HepG2 (cell line): Measurements from ENCODE around the gene KLHL17. TPM values are rescaled to one million over a fixed set of nuclear protein-coding genes. Genes with fewer than 3 reads are reported as not detected.

Source experiments
- ATAC-seq: fragments of 200-7000 bp; cut with Tn5 transposase; 3 replicates; pipeline ENCODE4 v1.9.1; 2020; ENCODE audit warnings: mild to moderate bottlenecking, moderate library complexity
- BruUV-seq: library from RNA; stranded (reverse); fragments of 400-500 nt; replicated peaks from 2 replicates; lab custom pipeline; 2021; lab: Mats Ljungman, UMichigan
- CTCF ChIA-PET: fragments of 300-600 bp; formaldehyde crosslinking; extraction: SDS; loops from one replicate; lab custom pipeline; 2021; ENCODE audit warnings: low total read pairs, inconsistent platforms, low intra/inter-chr PET ratio; lab: Yijun Ruan, JAX
- POLR2A ChIA-PET: fragments of 350-600 bp; sonication (Branson Sonifier 250); formaldehyde crosslinking; loops from one replicate; lab custom pipeline; 2020; ENCODE audit warnings: antibody characterized with exemption, inconsistent platforms; lab: Yijun Ruan, JAX
- DNase-seq: peaks from one replicate; pipeline ENCODE4 v3.0.0-alpha.2; 2015; ENCODE audit warnings: low spot score
- FAIRE-seq: peaks from 3 replicates; lab custom pipeline; 2011; peaks lifted over from hg19 to GRCh38; lab: Jason Lieb, UNC
- H2AFZ ChIP-seq: one replicate; pipeline ENCODE4 v1.6.1; 2011; ENCODE audit warnings: low read length, inconsistent platforms
- H3K27ac ChIP-seq: fragments of 300-600 bp; 3 replicates; pipeline ENCODE4 v1.8.0; 2011; ENCODE audit warnings: mixed run types, mild to moderate bottlenecking, mixed read lengths, low read length, inconsistent platforms; ENCODE audit not compliant: insufficient read depth; ENCODE audit errors: extremely low read length
- H3K27me3 ChIP-seq, 2 experiments: fragments of 200-600 bp in 1 of 2; 2 replicates in 1 of 2; 3 replicates in 1 of 2; pipeline versions ENCODE4 v1.6.0 to v1.8.0; 2011; ENCODE audit warnings: low read length in 2 of 2, mild to moderate bottlenecking in 2 of 2, moderate library complexity in 2 of 2, inconsistent platforms in 1 of 2; ENCODE audit not compliant: insufficient read depth in 2 of 2, control insufficient read depth in 1 of 2
- H3K36me3 ChIP-seq, 2 experiments: fragments of 200-600 bp in 1 of 2; replicated peaks in 1 of 2; 2 replicates in 1 of 2; 3 replicates in 1 of 2; pipeline versions ENCODE4 v1.5.1 to v1.8.0; 2011; ENCODE audit warnings: low read length in 2 of 2, inconsistent platforms in 1 of 2; ENCODE audit not compliant: insufficient read depth in 2 of 2, control insufficient read depth in 1 of 2
- H3K4me1 ChIP-seq: 2 replicates; pipeline ENCODE4 v1.5.1; 2012; ENCODE audit warnings: low read length, inconsistent platforms; ENCODE audit not compliant: insufficient read depth
- H3K4me2 ChIP-seq: 2 replicates; pipeline ENCODE4 v1.6.0; 2011; ENCODE audit warnings: low read depth, low read length, inconsistent platforms
- H3K4me3 ChIP-seq, 3 experiments: fragments of 200-600 bp in 1 of 3; sonication (generic), shearing (Covaris generic) in 1 of 3; replicated peaks in 1 of 3; 2 replicates each; pipeline ENCODE4 v1.5.1; 2011 to 2016; ENCODE audit warnings: low read length in 3 of 3, inconsistent platforms in 2 of 3, low read depth in 2 of 3, mild to moderate bottlenecking in 2 of 3, control low read depth in 1 of 3, mixed read lengths in 1 of 3; ENCODE audit not compliant: insufficient read depth in 1 of 3
- H3K79me2 ChIP-seq: one replicate; pipeline ENCODE4 v1.6.1; 2011; ENCODE audit warnings: low read length, inconsistent platforms; ENCODE audit not compliant: insufficient read depth
- H3K9ac ChIP-seq: 2 replicates; pipeline ENCODE4 v1.6.0; 2011; ENCODE audit warnings: mild to moderate bottlenecking, low read depth, low read length, inconsistent platforms; ENCODE audit not compliant: insufficient read depth
- H3K9me3 ChIP-seq: 2 replicates; pipeline ENCODE4 v1.5.1; 2012; ENCODE audit warnings: mild to moderate bottlenecking, low read length
- H4K20me1 ChIP-seq: 2 replicates; pipeline ENCODE4 v1.6.0; 2011; ENCODE audit warnings: inconsistent platforms, mild to moderate bottlenecking, low read length, moderate library complexity; ENCODE audit not compliant: insufficient read depth
- DR1 ChIP-seq: sonication (generic); formaldehyde crosslinking; IDR thresholded peaks from 2 replicates; pipeline ENCODE4 v1.8.0; 2021; ENCODE audit warnings: mild to moderate bottlenecking, missing genetic modification reagents, inconsistent platforms
- EHMT2 ChIP-seq: fragments of 200-600 bp; sonication (generic); IDR thresholded peaks from 2 replicates; pipeline ENCODE4 v1.7.0; 2017; ENCODE audit warnings: antibody characterized with exemption, low read depth, low read length, borderline replicate concordance
- HOXA3 ChIP-seq: sonication (generic); formaldehyde crosslinking; IDR thresholded peaks from 2 replicates; pipeline ENCODE4 v1.5.0; 2020; ENCODE audit warnings: missing genetic modification reagents
- KDM2A ChIP-seq: sonication (generic); formaldehyde crosslinking; IDR thresholded peaks from 2 replicates; pipeline ENCODE4 v1.4.0; 2020; ENCODE audit warnings: low read depth, missing genetic modification reagents, borderline replicate concordance
- MYPOP ChIP-seq: sonication (generic); formaldehyde crosslinking; IDR thresholded peaks from 2 replicates; pipeline ENCODE4 v1.8.1; 2023; ENCODE audit warnings: mild to moderate bottlenecking, moderate library complexity, missing genetic modification reagents
- PATZ1 ChIP-seq: sonication (generic); formaldehyde crosslinking; IDR thresholded peaks from 2 replicates; pipeline ENCODE4 v1.4.0; 2020; ENCODE audit warnings: missing genetic modification reagents
- RBFOX2 ChIP-seq: fragments of 200-400 bp; formaldehyde crosslinking; IDR thresholded peaks from 2 replicates; pipeline ENCODE4 v1.6.1; 2017; ENCODE audit warnings: low read depth, mild to moderate bottlenecking, low read length
- RNF2 ChIP-seq: fragments of 450-650 bp; conservative IDR thresholded peaks from 2 replicates; pipeline ENCODE4 v1.6.1; 2016; ENCODE audit warnings: low read depth
- STAG1 ChIP-seq: sonication (generic); formaldehyde crosslinking; IDR thresholded peaks from 2 replicates; pipeline ENCODE4 v1.4.0; 2020; ENCODE audit warnings: missing genetic modification reagents
- ZBTB1 ChIP-seq: sonication (generic); formaldehyde crosslinking; IDR thresholded peaks from 2 replicates; pipeline ENCODE4 v1.4.0; 2020; ENCODE audit warnings: missing genetic modification reagents, borderline replicate concordance
- ZNF20 ChIP-seq: sonication (generic); formaldehyde crosslinking; IDR thresholded peaks from 2 replicates; pipeline ENCODE4 v1.4.0; 2020; ENCODE audit warnings: mild to moderate bottlenecking, moderate library complexity, missing genetic modification reagents
- ZNF264 ChIP-seq: sonication (generic); formaldehyde crosslinking; IDR thresholded peaks from 2 replicates; pipeline ENCODE4 v1.4.0; 2020; ENCODE audit warnings: missing genetic modification reagents
- ZNF687 ChIP-seq: sonication (generic); formaldehyde crosslinking; IDR thresholded peaks from 2 replicates; pipeline ENCODE4 v1.5.1; 2020; ENCODE audit warnings: mild to moderate bottlenecking, missing genetic modification reagents, moderate library complexity
- ZNF746 ChIP-seq: sonication (generic); formaldehyde crosslinking; IDR thresholded peaks from 2 replicates; pipeline ENCODE4 v1.8.0; 2022; ENCODE audit warnings: mild to moderate bottlenecking, missing genetic modification reagents
- ZSCAN25 ChIP-seq: sonication (generic); formaldehyde crosslinking; IDR thresholded peaks from 2 replicates; pipeline ENCODE4 v1.8.0; 2022; ENCODE audit warnings: mild to moderate bottlenecking, missing genetic modification reagents
- WGBS: methylation state at CpG from one replicate; pipeline ENCODE4 v1.1.6; 2017; ENCODE audit warnings: low lambda C conversion rate; 5-methylcytosine and 5-hydroxymethylcytosine counted together
- in situ Hi-C: cut with HindIII; loops from 2 replicates; pipeline ENCODE4 v1.10.0; 2017; ENCODE audit warnings: low pct_unique_long_range_greater_than_20kb; ENCODE audit not compliant: extremely low pct_ligation_motif_present
- intact Hi-C: fragments of 100-400 bp; cut with micrococcal nuclease; formaldehyde crosslinking; loops from one replicate; pipeline ENCODE4 v1.10.0; 2022; ENCODE audit not compliant: unreplicated experiment
- polyA plus RNA-seq, 8 experiments: library from polyadenylated mRNA; depleted of rRNA in 3 of 8; stranded (reverse) in 7 of 8; unstranded in 1 of 8; fragments of >200 nt; fragmentation: Illumina TruSeq in 4 of 8; extraction: Trizol in 4 of 8; gene quantifications; 2 replicates each; pipeline versions ENCODE4 v1.2.1 to v1.2.3, GENCODE V29; 2011 to 2016; ENCODE audit warnings: low read depth in 4 of 8, missing spikeins in 1 of 8, mixed read lengths in 1 of 8; ENCODE audit not compliant: insufficient read depth in 1 of 8
- total RNA-seq, 5 experiments: library from RNA; depleted of rRNA; stranded (reverse); fragments of >200 nt; fragmentation: Illumina TruSeq; extraction: Trizol; gene quantifications; 2 replicates each; pipeline ENCODE4 v1.2.3, GENCODE V29; 2016; ENCODE audit warnings: low read depth in 1 of 5

Gene KLHL17
- total and polyA plus RNA-seq, 2 of the 13 experiments (the other 11 are each of a cell fraction or from before 2014, with no cell fraction given): 9.3 to 24.7 TPM

GRCh38 chr1:997993-998744, 37.8 kb downstream of the KLHL17 start:
- ATAC-seq: no peak
- peaks cover 47% of the 10 kb centered on the region for H3K4me1 ChIP-seq
- 78% methylated on average over 43 of the region's 75 CpGs for WGBS
- H4K20me1 ChIP-seq: peaks cover 4% of the 10 kb centered on the region; the same call in 1 of the 2 replicates
- no peak overlapping the region for H3K27ac ChIP-seq
- CTCF ChIA-PET: no interaction called here
- no peak for FAIRE-seq
- H3K27me3 ChIP-seq: no peaks in the 10 kb centered on the region
- H3K4me3 ChIP-seq: peak overlapping the region in 2 of 3 experiments; percentile 16 to 78; a peak in 3 of 6 replicates
- intact Hi-C loops: no loop called here
- in situ Hi-C loops: no loop called here
- POLR2A ChIA-PET: interaction anchor here (1.0 to 3.2 kb wide), 3 partner anchors 8 to 61 kb away, joined by 3 to 13 read pairs (median 6); partner anchors contain the start of gene ISG15
- peak overlapping the region; percentile 27; the same call in 1 of the 2 replicates for H3K4me2 ChIP-seq
- H3K9ac ChIP-seq: no peak overlapping the region
- H3K9me3 ChIP-seq: no peaks in the 10 kb centered on the region
- no TSS peak for BruUV-seq
- H3K36me3 ChIP-seq: no peaks in the 10 kb centered on the region
- DNase-seq: no peak
- no peak overlapping the region for H2AFZ ChIP-seq
- peaks cover 9% of the 10 kb centered on the region for H3K79me2 ChIP-seq
- TF ChIP-seq ZSCAN25 (CRISPR knock-in tag): peak; percentile 97
- TF ChIP-seq STAG1 (CRISPR knock-in tag): 0 out of 2 replicates have a peak, but pooled peaks have one; percentile 14
- peak; percentile 22 for TF ChIP-seq HOXA3 (CRISPR knock-in tag)
- no peak for TF ChIP-seq ZNF20 (CRISPR knock-in tag)
- TF ChIP-seq ZNF687 (CRISPR knock-in tag): no peak
- peak; percentile 52 for TF ChIP-seq PATZ1 (CRISPR knock-in tag)
- TF ChIP-seq EHMT2: no peak
- TF ChIP-seq MYPOP (CRISPR knock-in tag): no peak
- TF ChIP-seq RBFOX2: 0 out of 2 replicates have a peak, but pooled peaks have one; percentile 33
- no peak for TF ChIP-seq ZNF264
- peak; percentile 97 for TF ChIP-seq ZBTB1
- TF ChIP-seq RNF2: no peak
- TF ChIP-seq DR1: no peak
- TF ChIP-seq KDM2A (CRISPR knock-in tag): 0 out of 2 replicates have a peak, but pooled peaks have one; percentile 7
- peak; percentile 91 for TF ChIP-seq ZNF746 (CRISPR knock-in tag)
